LNCaP clone FGC (cell line): ENCODE data around the gene SPEN.

Experiments
- DNase-seq: peaks from one replicate; pipeline ENCODE4 v3.0.0-alpha.2; 2011; ENCODE audit warnings: low read depth
- H3K4me3 ChIP-seq: 2 replicates; pipeline ENCODE4 v1.5.1; 2011; ENCODE audit warnings: mild to moderate bottlenecking, low read depth, low read length, control low read depth
- TF ChIP-seq, protein P1 (sequence below): IDR thresholded peaks from 2 replicates; pipeline ENCODE4 v1.5.1; 2012; ENCODE audit warnings: mild to moderate bottlenecking; ENCODE audit not compliant: control insufficient read depth, insufficient read depth; ENCODE audit errors: extremely low read depth

Gene SPEN

DNA sequence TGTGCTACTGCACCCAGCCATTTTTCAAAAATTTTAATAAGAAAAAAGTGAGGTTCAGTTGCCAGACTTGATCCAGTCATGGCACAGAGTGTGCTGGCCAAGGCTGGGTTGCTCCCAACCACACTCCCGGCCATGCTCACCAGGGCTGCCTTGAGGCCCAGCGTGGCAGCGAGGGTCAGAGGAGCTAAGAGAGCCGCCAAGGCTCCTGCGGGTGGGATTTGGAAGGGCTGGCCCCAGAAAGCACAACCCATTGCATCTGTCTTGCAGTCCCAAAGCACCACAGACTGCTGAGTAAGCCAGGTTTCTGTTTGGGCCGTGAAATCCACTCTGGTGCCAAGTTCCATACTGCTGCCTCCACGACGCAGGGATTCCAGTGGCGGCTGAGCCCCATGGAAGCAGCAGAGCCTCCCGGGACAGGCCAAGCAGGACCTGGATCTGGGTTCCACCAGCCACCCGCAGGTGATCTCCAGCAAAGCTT lies 105.8 kb downstream of the SPEN start:
- TF ChIP-seq, protein P1, sequence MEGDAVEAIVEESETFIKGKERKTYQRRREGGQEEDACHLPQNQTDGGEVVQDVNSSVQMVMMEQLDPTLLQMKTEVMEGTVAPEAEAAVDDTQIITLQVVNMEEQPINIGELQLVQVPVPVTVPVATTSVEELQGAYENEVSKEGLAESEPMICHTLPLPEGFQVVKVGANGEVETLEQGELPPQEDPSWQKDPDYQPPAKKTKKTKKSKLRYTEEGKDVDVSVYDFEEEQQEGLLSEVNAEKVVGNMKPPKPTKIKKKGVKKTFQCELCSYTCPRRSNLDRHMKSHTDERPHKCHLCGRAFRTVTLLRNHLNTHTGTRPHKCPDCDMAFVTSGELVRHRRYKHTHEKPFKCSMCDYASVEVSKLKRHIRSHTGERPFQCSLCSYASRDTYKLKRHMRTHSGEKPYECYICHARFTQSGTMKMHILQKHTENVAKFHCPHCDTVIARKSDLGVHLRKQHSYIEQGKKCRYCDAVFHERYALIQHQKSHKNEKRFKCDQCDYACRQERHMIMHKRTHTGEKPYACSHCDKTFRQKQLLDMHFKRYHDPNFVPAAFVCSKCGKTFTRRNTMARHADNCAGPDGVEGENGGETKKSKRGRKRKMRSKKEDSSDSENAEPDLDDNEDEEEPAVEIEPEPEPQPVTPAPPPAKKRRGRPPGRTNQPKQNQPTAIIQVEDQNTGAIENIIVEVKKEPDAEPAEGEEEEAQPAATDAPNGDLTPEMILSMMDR = no peak
- DNase-seq = no peak

DNA sequence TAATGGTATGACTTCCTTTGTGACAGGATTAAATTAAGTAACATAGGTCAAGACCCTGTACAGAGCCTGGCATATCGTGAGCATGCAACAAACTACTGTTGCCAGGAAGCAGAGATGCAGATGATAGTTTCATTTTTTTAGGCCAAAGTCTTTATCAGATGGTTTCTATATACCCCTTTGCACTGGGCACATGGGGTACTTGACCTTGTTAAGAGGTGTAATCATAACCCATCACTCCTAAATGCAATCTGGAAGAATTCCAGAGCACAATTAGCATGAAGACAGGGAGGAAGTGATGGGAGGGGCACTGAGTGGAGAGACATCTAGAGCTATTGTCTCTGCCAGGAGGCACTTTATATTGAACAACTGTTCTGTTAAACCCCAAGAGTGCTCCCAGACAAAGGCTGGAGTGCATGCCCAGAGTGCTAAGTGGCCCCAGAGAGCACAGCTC lies 106.3 kb downstream of the SPEN start:
- no peak for DNase-seq
- TF ChIP-seq, protein P1 = no peak
- no peak overlapping the region for H3K4me3 ChIP-seq

More for the DNA sequence above, 105.8 kb downstream of the SPEN start:
- no peak overlapping the region for H3K4me3 ChIP-seq

GRCh38 chr1:15954316-15954715 lies 106.8 kb downstream of the SPEN start:
- no peak for DNase-seq
- no peak overlapping the region for H3K4me3 ChIP-seq
- TF ChIP-seq, protein P1 = no peak

DNA sequence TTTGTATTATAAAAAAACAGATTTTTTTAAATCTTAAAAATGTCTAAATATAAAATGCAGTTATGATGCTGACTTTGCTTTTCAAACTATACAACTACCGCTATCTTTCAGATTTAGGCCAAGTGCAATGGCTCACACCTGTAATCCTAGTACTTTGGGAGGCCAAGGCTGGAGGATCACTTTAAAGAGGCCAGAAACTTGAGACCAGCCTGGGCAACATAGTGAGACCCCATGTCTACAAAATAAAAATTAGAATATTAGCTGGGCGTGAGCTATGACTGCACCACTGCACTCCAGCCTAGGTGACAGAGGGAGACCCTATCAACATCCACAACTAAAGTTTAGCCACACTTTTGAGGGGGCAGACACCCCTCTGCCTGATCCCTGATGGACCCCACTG lies 108.0 kb downstream of the SPEN start:
- no peak overlapping the region for H3K4me3 ChIP-seq
- TF ChIP-seq, protein P1 = no peak
- DNase-seq = no peak

- DNase-seq = no peak
- no peak overlapping the region for H3K4me3 ChIP-seq
- TF ChIP-seq, protein P1 = no peak
These were observed 108.6 kb downstream of the SPEN start for GRCh38 chr1:15956150-15956549.

DNA sequence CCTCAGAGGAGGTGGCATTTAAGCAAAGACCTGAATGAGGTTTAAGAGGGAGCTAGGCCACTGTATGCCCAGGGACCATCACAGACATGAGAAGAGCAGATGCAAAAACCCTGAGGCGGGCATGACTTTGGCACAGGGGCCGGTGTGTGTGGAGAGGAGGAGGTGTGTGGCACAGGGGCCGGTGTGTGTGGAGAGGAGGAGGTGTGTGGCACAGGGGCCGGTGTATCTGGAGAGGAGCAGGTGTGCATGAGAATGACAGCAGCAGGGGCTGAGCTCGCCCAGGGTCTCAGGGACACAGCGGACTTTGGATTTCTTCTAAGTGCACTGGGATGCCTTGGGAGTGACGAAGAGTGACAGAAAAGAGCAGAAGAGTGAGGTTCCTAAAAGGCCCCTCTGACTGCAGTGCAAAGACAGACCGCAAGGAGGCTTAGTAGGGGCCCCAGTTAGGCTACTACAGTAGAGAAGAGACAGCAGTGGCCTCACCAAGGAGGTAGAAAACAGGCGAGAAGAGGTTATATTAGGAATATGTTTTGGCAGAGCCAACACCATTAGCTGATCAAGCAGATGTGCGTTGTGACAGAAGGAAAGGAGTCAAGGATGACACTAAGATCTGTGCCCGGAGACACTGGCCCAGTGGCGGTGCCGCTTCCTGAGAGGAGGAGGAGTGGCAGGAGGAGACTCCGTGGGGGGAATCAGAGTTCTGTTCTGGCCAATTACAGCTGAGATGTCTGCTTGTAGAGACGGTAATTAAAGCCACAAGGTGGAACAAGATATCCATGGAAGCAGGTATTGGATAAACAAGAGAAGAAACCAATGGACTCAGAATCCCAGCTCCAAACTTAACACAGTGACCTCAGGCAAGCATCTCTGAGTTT lies 110.0 kb downstream of the SPEN start:
- no peak for DNase-seq
- TF ChIP-seq, protein P1 = no peak
- H3K4me3 ChIP-seq = no peak overlapping the region
